Occipital lobe (tissue), 2 donors: ENCODE results near the gene MOXD1. TPM values are rescaled to one million over a fixed set of nuclear protein-coding genes. Genes with fewer than 3 reads are reported as not detected.
"Not testable (repeated sequence)": the region's sequence is repeated elsewhere in the genome, so short reads cannot be mapped to it uniquely, and the experiment has no call there.

Experiments used
- DNase-seq: peaks from one replicate; lab custom pipeline; 2025; lab: John Stamatoyannopoulos, UW
- total RNA-seq: library from RNA; depleted of rRNA; stranded (reverse); fragments of >200 nt; gene quantifications from one replicate; pipeline ENCODE4 v1.2.3, GENCODE V29; 2014

The MOXD1 gene
- total RNA-seq, 1 donor from 2014 or later, result 18.6 TPM

DNA sequence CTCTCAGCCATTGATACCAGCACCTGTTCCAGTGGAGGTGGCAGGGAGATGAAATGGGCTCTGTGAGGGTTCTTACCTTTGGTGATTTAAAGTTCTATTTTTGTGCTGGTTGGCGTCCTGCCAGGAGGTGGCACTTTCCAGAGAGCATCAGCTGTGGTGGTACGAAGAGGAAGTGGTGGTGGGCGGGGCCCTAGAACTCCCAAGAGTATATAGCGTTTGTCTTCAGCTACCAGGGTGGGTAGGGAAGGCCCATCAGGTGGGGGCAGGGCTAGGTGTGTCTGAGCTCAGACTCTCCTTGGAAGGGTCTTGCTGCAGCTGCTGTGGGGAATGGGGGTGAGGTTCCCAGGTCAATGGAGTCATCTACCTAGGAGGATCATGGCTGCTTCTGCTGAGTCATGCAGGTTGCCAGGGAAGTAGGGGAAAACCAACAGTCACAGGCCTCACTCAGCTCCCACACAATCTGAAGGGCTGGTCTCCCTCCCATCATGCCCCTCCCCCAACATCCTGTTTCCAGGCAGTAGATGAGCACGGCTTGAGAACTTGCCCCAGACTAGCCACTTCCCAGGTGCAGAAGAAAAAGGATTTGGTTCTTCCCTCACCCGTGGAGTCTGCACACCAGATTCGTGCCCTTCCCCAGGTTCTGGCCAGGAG is 46.6 kb downstream of the MOXD1 start:
- no peak for DNase-seq

DNA sequence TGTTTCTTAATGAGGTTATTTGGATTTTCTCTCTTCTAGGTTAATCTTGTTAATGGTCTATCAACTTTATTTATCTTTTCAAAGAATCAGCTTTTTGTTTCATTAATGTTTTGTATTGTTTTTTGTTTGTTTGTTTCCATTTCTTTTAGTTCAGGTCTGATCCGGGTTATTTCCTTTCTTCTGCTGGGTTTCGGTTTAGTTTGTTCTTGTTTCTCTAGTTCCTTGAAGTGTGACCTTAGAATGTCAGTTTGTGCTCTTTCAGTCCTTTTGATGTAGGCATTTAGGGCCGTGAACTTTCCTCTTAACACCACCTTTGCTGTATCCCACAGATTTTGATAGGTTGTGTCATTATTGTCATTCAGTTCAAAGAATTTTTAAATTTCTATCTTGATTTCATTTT is 49.3 kb downstream of the MOXD1 start:
- DNase-seq, result not testable (repeated sequence)

DNA sequence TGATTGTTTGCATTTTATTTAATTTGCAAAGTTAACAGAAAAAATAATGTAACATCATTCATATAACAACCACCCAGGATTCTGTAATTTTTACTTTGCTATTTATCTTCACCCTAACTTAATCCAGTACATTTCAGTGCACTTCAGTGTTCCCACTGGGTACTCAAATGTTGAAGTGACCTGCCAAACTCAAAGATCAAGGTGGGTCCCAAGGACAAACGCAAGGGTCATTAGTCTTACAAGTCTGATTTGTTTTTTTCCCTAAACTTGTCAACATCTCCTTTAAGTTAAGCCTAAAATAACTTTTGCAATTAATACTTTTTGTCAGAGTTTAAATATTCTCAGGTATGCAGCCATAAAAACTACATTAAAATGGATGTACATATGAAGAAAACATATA is 53.0 kb downstream of the MOXD1 start:
- DNase-seq, result no peak

DNA sequence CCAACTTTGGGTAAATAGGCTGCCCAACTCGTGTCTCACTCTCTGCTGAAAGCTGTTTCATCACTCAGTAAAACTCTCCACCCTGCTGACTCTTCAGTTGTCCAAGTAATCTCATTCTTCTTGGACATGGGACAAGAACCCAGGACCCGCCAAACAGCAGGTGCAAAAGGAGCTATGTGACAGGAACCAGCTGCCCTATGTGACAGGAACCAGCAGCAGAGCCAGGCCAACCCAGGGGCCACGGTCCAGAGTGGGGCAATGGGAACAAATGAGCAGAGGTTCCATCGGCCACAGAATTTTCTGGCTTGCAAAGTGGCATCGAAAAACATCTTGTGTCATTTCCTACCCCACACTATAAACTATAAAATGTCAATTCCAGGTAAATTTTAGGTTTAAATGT is 56.5 kb downstream of the MOXD1 start:
- DNase-seq, result no peak

DNA sequence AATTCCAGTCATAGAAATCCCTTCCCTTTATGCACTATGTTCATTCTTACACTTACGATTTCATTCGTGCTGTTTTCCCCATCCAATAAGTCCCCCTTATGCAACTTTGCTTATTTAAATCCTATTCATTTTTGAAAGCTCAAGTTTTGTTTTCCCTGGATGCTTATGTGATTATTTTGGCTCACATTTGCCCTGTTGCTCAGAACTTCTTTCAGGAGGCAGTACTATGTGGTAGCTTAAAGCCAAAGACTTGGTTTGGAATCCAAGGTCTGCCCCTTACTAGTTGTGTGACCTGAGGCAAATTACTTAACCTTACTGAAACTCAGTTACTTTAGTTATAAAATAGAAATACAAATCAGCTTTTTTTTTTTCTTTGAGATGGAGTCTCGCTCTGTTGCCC is 59.6 kb downstream of the MOXD1 start:
- no peak for DNase-seq

DNA sequence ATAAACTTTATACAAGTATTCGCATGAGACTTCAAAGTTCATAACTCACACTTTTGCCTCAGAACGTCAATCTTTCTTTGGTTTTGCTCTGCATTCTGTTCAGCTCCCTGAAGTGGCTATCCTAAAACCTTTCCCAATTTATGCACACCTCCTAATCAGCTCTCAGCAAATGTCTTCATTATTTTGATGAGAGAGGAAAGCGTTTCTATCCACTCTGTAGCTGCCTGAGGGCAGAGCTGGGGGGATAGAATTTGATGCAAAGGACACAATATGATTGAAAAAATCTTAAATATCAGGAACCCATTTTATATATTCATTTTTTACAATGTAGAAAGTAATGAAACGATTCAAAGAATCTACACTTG is 66.8 kb downstream of the MOXD1 start:
- no peak for DNase-seq

DNA sequence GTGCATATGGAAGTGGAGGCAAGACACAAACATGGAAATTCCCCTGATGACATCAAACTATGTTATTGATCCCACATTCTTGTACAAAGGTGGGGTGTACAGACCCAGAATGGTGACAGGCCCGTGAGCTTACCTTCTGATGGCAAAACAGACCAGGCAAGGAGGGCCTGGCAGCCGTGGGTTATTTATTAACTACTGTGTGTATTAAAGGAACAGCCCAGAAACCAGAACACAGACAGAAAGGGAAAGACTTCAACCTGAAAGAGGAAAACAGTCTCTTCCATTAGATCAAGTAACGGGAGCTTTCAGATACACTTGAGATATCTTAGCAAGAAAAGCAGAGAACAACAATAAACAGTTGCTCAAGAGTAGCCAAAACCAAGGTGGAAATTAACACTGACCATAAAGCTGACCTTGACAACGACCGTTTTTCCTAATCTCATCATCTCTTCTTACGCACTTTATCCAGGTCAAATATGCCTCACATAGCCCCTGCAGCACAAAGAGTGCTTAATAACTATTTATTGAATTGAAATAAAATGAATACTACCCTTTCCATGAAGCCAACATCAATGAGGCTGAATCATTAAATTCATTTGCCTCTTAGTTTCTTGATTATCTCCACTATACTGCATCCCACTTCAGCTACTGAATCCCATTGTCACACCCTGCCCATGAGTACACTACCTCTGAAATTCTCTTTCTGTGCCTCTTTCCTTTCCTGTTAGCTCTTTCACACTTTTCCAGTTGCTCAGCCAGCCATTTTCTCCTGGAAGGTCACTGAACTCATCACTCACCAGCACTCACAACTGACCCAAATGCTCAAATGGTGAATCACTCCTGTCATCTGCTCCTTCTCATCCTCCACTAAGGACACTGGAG is 67.4 kb downstream of the MOXD1 start:
- no peak for DNase-seq

DNA sequence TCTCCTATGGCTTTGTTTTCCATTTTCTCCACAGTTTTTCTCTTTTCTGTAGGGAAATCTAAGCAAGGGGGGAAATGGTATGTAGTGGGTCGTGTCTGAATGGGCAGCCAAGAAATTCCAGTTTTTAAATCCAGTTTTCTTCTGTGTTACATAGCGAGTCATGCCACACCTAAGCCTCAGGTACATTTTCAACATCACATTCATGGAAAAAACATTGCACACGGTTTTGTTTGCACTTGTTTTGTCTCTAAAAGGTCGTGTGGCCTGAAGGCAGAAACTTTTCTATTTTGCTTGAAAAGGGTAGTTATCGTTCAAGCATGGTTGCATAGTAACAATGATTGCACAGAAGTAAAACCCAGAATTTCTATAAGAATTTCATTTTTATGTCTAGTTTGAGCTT is 70.5 kb downstream of the MOXD1 start:
- DNase-seq, result no peak

DNA sequence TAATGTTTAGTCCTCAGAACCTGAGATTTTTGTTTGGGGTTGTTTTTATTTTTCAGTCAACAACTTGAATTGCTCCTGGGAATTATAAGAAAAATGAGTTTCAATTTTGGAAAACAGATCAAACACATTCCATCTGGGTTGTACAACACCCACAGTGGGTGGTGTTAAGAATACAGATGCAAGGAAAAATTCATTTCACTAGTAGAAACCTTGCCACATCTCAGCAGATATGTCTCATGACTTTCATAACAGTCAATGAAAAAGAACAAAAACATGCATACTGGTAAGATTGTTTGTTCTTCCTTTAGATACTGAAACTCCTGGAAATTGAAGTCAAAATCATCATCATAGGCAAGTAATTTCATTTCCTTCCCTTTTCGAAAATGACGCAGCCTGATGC is 78.9 kb downstream of the MOXD1 start:
- no peak for DNase-seq

DNA sequence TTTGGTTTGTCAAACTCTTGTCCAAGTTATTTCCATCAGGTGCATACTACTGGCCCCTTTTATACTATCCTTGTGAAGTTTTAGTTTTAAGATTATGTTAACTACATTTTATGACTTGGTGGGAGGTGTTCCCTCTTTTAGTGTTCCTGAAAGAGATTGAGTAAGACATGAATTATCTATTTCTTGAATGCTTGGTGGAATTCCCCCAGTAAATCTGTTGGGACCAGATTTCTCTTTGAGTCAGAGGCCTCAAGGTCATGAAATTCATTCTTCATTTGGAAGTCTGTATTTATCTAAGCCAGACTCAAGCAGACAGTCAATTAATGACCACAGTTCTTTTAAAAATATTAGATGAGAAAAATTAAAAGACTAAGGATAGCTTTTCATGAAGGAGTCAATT is 81.3 kb downstream of the MOXD1 start:
- no peak for DNase-seq

DNA sequence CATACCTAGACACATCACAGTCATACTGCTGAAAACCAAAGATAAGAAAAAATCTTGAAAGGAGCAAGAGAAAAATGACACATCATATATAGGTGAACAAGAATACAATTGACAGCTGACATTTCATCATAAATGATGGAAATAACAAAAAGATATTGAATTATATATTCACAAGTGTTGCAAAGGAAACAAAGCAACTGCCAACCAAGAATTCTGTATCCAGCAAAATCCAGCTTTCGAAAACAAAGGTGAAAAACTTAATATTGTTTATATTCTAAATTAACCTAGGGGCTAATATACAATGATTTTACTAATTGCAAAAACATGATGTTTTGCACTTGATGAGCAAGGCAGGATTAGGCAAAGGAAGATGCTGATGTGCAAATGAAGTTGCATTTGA is 84.3 kb downstream of the MOXD1 start:
- no peak for DNase-seq

DNA sequence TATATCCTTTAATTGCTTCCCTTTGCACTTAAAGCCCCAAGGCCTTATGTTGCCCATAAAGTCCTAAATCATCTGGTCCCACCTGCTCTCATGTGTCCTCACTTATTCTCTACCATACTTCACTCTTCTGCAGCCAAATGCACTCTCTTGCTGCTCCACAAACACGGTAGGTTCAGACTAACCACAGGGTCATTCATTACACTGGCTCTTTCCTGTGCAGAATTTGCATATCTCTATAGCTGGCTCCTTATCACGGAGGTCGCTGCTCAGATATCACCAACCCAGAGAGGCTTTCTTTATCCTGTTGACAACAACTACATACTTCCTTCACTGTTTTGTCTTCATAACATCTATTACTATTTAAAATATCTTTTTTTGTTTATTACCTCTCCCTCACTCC is 86.8 kb downstream of the MOXD1 start:
- DNase-seq, result no peak

DNA sequence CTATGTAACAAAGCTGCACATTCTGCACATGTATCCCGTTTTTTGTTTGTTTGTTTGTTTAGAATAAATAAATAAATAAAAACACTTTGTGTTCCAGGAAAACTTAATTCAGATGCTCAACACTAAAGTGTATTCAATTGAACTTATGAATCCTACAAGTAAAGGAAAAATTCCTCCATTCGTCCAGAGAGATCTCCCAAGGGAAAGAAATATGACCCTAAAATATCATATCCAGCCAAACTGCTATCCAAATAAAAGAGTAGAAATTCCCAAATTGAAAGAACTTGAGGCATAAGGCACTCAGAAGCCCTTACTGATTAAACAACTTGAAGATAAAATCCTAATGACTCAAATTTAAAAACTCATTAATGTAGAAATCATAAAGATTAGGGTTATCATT is 90.4 kb downstream of the MOXD1 start:
- DNase-seq, result no peak

DNA sequence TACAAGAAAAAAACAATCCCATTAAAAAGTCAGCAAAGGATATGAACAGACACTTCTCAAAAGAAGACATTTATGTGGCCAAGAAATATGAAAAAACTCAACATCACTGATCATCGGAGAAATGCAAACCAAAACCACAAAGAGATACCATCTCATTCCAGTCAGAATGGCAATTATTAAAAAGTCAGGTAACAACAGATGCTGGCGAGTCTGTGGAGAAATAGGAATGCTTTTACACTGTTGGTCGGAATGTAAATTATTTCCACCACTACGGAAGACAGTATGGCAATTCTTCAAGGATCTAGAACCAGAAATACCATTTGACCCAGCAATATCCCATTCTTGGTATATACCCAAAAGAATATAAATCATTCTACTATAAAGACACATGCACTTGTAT is 91.1 kb downstream of the MOXD1 start:
- not testable (repeated sequence) for DNase-seq

DNA sequence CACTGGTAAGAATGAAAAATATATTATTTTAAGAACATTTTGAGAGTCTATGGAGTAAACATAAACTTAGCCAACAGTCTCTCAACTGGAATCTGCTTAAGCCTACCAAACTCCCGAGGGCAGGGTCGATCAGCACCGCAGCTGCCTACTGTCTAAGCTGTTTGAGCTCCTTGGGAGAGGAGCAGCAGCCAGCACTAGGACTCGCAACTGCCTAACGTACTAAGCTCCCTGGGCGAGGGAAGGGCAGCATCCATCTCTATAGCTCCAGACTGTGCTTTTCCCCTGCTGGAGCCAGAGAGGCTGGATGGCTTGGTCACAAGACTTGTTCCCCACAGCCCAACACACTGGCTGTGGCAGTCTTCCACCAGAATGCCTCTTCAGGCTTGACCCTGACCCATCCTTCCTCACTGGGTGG is 96.4 kb downstream of the MOXD1 start:
- DNase-seq, result no peak

DNA sequence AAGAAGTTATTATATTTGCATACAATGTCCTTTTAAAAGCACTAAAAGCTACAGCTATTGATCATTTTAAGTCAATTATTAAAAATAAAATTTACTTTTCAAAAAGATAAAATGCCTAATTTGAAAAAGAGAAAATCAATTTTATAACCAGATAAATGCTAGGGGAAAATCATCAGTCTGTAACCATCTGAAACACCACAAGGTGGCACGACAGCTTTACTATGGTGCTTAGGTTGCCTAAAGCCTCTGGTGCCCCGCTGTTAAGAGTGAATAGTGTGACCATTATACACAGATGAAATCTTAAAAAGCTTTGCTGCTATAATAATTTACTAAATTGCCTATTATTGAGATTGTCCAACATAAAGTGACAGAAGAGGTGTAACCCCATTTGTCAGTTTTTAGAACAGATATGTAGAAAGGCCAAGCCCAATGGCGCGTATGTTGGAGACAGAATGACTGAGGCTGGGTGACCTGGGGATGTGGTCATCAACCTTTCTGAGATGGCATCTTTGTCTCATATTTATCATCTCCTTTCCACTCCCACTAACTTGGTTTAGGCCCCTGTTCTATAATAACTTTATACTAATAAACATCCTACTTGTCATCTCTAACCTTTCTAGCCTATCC is 100.8 kb downstream of the MOXD1 start:
- DNase-seq, result no peak

DNA sequence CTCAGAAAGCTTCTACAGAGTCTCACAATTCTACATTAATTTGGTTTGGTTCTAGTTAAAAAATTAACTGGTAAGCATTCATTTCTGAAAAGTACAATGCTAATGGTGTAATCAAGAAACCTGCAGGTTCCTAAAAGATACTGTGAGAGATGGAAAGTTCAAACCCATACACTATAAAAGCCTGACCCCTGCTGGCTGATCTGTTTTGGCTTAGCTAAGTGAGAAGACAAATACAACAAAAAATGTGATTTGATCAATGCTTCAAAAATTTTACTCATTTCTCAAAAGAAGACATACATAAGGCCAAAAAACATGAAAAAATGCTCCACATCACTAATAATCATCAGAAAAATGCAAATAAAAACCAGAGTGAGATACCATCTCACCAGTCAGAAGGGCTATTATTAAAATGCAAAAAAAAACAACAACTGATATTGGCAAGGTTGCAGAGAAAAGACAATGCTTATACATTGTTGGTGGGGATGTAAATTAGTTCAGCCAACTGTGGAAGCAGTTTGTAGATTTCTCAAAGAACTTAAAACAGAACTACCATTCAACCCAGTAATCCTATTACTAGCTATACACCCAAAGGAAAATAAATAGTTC is 102.8 kb downstream of the MOXD1 start:
- DNase-seq, result no peak

DNA sequence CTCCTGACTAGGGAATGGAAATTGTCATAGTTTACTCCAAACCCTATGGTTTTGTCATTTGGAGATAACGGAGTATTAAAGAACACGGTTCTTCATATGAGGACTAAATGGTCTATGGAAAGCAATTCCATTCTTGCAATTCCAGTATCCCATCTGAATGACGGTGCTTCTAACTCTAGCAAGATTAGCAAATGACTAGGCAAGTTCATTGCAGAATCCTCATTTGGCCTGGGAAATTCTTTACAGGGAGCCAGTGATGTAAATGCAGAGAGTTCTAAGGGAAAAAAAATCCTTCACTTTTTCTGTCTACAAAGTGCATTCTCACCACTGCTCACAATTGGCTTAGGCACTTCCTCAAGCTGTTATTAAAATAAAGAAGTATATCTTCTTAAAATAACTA is 111.5 kb downstream of the MOXD1 start:
- no peak for DNase-seq

DNA sequence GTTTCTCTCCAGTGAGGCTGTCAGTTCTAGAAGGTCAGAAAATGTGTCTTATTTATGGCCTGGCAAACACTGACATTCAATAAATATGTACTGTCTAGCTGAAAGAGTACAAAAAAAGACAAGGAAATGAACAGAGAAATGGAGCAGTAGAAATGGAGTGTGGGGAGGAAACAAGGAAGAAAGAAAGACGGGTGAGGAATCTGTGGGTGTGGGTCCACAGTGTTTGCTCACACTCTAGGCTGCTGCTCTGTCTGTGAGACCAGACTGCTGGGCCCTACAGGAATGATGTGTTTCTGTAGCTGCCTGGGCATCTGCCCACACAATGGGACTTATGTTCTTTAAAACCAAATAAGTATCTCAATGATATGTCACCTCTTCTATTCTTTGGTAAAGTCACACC is 114.2 kb downstream of the MOXD1 start:
- DNase-seq, result no peak

DNA sequence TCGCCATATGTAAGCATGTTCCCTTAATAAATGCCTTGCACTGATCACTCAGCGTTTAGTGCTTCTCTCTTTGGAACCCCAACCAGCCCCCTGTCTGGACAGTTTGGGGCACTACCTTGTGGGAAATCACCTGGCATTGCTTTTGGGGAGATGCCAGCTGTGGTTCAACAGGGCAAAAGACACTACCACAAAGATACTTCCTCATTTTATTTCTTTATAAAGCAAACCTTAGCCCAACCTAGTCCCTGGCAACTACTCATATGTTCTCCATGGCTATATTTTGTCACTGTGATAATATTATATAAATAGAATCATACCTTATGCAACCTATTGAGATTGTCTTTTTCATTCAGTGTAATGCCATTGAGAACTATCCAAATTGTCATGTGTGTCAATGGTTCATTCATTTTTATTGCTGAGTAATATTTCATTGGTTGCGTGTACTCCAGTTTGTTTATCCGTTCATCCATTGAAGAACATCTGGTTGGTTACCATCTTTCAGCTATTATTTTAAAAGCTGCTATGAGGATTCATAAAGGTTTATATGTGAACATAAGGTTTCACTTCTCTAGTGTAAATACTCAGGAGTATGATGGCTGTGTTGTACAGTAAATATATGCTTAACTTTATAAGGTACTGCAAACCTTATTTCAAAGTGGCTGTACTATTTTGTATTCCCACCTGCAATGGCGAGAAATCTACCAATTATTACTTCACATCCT is 114.8 kb downstream of the MOXD1 start:
- no peak for DNase-seq

DNA sequence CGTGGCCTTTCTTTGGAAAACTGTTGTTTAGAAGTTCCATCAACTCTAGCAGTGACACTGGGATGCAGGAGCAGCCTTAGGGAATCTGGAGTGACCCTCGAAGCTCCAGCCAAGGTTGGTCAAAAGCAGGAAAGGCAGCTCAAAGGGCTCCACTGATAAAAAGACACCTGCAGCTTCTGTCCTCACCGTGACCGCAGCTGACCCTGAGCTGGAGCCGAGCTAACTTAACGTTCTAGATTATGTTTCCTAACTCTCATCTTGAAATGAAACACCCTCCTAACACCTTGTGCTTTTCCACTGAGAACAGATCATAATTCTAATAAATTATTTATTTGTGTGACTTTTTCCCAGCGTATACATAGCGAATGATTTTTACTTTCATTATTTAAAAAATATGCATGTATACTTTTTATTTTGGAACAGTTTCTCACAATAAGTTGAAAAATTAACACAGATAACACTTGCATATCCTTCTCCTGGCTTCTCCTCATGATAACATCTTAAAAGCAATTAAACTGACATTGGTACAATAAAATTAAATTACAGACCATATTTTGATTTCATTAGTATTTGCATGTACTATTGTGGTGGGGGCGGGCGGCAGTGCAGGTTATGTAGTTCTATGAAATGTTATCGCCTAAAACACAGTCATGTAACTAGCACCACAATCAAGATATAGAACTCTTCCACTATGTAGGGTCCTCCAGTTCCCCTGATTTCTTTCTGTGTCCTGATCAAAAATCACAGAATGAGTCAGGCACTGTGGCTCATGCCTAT is 116.1 kb downstream of the MOXD1 start:
- DNase-seq, result no peak
